Measurements from ENCODE around the gene SSBP4. TPM values are rescaled to one million over a fixed set of nuclear protein-coding genes. Genes with fewer than 3 reads are reported as not detected.

The SSBP4 gene
- total RNA-seq, 1 experiment from 2014 or later, result 73.0 TPM

DNA sequence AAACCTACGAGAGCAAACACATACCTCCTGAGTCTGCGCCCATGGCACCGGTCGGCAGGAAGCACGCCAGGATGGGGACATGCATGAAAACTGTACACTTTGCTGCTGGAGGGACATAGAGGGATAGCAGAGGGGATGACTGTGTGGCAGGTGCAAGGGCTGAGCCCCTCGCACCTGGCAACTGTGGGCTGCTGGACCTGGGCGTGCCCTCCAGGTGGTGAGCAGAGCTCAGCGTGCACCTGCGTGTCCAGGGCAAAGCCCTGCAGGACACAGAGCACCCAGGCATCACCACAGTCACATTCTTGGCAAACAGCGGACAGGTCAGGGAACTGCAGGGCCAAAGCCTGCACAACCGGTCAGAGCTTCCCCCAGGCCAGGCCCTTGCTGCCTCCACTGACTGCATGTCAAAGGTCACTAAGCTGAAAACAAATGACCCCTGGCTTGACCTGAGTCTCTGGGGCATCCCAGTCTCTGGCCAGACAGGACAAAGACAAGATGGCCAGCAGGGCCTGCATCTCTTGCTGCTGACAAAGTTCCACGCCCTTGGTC lies 27.7 kb downstream of the SSBP4 start:
- H3K4me1 ChIP-seq, result peaks cover 36% of the 10 kb centered on the region
- H3K27me3 ChIP-seq, result no peaks in the 10 kb centered on the region
- H3K27ac ChIP-seq, result no peak overlapping the region
- DNase-seq, result no peak
- H3K36me3 ChIP-seq, result peaks cover 11% of the 10 kb centered on the region
- no peak overlapping the region for H3K4me3 ChIP-seq
- H3K9me3 ChIP-seq (replicated peaks), result no peaks in the 10 kb centered on the region

DNA sequence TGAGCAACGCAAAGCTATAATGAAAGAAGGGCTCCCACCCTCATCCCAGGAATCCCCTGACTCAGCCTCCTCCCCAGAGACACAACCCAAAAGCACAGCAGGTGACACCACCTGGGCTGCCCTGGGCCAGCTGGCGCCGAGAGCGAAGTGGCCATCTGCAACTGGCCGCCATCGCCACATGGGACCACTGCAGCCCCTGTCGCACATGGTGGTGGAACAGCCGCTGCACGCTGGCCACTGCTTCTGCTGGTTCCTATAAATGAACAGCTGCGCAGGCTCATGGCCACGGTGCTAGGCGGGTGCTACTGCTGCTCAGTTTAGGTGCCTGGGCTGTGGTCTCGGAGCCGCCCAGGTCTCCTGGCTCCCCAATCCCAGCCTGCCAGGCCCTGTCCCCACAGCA lies 30.4 kb downstream of the SSBP4 start:
- Histone ChIP-seq H3K4me1 (peaks cover 16% of the 10 kb centered on the region), H3K9me3 (replicated peaks) (no peaks in the 10 kb centered on the region), H3K4me3 (no peak overlapping the region), H3K27ac (no peak overlapping the region), H3K27me3 (no peaks in the 10 kb centered on the region), H3K36me3 (peaks cover 11% of the 10 kb centered on the region)
- DNase-seq, result no peak

DNA sequence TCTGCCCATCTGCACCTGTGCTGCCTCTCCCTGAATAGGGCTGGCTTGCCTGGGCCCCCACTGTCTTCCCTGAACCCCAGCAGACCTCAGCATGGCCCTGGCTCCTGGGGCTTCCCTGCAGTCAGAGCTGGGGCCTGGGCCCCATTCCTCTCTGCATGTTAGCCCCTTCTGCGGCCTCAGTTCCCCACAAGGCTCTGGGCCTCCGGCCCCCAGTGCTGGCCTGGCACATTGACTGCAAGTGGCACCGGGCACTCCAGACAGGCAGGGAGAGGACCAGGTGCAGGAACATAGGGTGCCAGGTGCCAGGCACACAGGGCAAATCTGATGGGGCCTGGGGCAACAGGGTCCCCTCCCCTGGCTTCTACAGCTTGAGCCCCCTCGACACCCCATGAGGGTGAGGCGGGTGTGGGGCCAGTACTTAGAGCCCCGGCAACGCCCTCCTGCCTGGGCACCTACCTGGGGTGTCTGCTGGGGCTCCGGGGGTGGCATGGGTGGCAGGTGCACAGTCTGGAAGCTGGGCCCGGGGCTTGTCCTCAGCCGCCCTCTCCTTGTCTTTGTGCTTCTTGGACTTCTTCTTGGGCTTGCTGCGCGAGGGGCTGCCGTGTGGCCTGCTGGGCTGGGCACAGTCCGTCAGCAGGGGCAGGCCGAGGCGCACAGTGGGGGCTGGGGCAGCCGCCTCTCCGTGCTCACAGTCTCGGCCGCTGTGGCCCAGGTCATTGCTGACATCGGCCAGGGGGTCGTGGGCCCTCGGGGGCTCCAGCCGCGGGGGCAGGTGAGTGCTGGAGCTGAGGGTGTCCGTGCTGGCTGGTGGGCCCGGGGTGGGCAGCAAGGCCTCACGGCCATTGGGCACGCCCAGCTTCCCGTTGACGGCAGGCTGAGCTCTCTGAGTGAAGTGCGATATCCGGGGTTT lies 31.1 kb downstream of the SSBP4 start:
- Histone ChIP-seq H3K4me1 (peaks cover 9% of the 10 kb centered on the region; the same call in 1 of the 2 replicates), H3K4me3 (no peak overlapping the region), H3K27ac (no peak overlapping the region), H3K27me3 (no peaks in the 10 kb centered on the region), H3K36me3 (peaks cover 11% of the 10 kb centered on the region), H3K9me3 (replicated peaks) (no peaks in the 10 kb centered on the region)
- no peak for DNase-seq

DNA sequence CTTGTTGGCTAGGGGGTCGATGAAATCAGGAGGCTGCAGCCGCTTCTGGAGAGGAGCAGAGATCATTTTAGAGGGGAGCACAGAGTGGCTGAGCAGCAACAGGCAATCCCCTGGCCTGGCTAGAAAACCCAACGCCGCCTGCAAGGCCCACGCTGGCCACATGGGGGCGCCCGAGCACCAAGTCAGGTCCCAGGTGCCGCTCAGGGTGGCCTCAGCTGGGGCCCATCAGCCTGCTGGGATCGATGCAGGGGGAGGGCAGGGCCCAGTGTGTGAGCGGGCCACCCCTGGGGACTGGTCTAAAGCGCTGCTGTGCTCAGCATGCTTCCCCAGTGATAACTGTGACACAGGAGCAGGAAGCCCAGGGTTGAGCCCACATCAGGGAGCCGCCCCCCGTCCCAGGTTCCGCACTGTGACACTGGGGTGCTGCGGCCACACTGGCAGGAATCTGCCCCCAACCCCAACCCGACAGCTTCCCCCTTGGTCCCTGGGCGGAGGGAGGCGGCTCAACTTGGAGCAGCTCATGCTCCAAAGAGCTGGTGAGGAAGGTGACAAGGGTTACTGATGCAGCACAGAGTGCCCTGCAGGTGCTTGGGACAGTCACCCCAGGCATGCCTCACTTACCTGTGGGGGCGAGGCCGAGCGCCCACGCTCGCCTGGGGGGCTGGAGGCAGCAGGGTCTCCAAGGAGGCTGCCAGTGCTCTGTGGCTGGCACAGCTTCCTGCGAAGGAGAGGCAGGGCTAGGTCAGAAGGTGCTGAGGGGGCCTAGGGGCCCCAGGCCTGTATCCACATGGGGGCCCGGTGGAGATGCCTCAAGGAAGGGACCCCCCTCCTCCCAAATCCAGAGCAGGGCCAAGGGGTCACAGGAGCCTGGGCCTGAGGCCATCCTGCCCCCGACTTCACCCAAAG lies 32.0 kb downstream of the SSBP4 start:
- H3K9me3 ChIP-seq (replicated peaks), result no peaks in the 10 kb centered on the region
- peak; percentile 86 to 89 for DNase-seq
- H3K27me3 ChIP-seq, result no peaks in the 10 kb centered on the region
- H3K36me3 ChIP-seq, result peaks cover 6% of the 10 kb centered on the region; the same call in 1 of the 2 replicates
- H3K4me3 ChIP-seq, result no peak overlapping the region
- no peak overlapping the region for H3K27ac ChIP-seq
- peaks cover 3% of the 10 kb centered on the region; the same call in 1 of the 2 replicates for H3K4me1 ChIP-seq

DNA sequence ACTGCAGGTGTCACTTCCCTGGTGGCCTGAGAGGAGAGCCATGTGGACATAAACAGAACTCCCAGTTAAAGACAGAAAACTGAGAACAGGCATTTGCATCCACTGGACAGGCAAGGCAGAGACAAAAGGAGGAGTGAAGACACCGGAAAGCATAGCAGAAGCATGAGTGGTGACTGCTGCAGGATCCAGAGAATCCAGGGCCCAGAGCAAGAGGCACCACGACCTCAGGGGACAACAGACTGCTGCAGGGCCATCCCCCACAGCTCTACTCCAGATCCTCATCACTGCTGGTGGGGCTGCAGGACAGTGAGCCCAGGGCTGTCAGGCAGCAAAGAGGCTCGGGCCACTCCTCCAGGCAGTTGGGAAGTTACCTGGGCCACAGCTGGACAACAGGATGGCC lies 33.2 kb downstream of the SSBP4 start:
- H3K27ac ChIP-seq, result no peak overlapping the region
- H3K27me3 ChIP-seq, result no peaks in the 10 kb centered on the region
- peaks cover 5% of the 10 kb centered on the region; the same call in 1 of the 2 replicates for H3K36me3 ChIP-seq
- no peaks in the 10 kb centered on the region for H3K9me3 ChIP-seq (replicated peaks)
- peaks cover 3% of the 10 kb centered on the region; the same call in 1 of the 2 replicates for H3K4me1 ChIP-seq
- no peak for DNase-seq
- H3K4me3 ChIP-seq, result no peak overlapping the region

DNA sequence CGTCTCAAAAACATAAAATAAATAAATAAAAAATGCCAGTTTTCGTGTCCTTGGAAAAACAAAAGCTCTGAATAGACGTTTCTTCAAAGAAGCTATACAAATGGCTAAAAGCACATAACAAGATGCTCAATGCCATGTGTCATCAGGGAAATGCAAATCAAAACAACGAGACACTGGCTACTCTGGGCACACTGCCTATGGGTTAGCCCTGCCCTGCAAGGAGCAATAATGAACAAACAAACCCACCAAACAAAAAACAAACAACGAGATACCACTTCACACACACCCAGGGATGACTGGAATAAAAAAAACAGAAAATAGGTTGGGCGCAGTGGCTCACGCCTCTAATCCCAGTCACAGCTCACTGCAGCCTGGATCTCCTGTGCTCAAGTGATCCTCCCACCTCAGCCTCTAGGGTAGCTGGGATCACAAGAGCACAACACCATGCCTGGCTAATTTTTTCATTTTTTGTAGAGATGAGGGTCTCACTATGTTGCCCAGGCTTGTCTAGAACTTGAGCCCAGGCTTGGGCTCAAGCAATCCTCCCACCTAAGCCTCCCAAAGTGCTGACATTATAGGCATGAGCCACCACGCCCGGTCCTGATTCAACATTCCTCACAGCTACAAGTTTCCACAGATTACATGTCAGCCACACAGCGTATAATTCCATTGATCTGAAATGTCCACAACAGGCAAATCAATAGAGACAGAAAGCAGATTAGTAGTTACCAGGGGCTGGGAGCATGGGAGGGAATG lies 34.2 kb downstream of the SSBP4 start:
- Histone ChIP-seq H3K27ac (no peak overlapping the region), H3K9me3 (replicated peaks) (no peaks in the 10 kb centered on the region), H3K4me1 (peaks cover 3% of the 10 kb centered on the region; the same call in 1 of the 2 replicates), H3K27me3 (no peaks in the 10 kb centered on the region), H3K4me3 (no peak overlapping the region), H3K36me3 (peaks cover 5% of the 10 kb centered on the region; the same call in 1 of the 2 replicates)
- no peak for DNase-seq

DNA sequence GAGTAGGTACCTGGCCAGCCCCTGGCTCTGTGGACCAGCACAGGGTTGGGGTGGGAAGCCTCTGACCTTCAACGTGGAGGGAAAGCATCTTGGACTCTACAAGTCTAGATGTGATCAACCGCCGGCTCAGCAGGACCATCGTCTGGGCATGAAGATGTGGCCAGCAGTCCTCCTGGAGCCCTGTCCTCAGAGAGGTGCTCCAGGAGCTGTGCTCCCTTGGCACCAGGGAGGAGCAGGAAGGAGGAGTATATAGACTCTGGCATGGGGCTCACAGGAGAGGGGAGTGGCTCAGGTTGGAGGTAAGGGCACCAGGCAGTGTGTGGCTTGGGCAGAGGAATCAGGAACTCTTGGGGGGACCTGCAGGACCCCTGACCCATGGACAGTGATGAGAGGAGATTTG lies 37.1 kb downstream of the SSBP4 start:
- peaks cover 12% of the 10 kb centered on the region for H3K36me3 ChIP-seq
- H3K4me3 ChIP-seq, result no peak overlapping the region
- no peaks in the 10 kb centered on the region for H3K27me3 ChIP-seq
- no peaks in the 10 kb centered on the region for H3K9me3 ChIP-seq (replicated peaks)
- no peak overlapping the region for H3K27ac ChIP-seq
- no peak for DNase-seq
- peaks cover 11% of the 10 kb centered on the region for H3K4me1 ChIP-seq

DNA sequence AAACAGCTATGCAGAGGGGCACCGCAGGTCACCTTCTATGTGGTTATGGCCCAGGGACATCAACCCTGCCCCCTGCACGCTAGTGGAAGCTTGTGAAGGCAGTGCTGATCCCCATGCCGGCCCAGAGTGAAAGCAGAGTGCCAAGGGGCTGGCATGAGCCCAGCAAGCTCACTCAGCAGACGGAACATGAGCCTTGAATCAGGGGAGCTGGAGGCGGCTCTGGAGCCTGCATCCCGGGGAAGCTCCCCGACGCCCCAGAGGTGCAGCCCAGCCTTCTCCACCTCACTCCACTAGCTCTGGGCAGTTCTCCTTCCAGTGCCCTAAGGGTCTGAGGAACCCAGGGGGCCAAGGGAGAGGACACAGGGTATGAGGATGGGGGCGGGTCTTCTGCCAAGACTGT lies 37.8 kb downstream of the SSBP4 start:
- Histone ChIP-seq H3K27me3 (no peaks in the 10 kb centered on the region), H3K36me3 (peaks cover 12% of the 10 kb centered on the region), H3K9me3 (replicated peaks) (no peaks in the 10 kb centered on the region), H3K27ac (no peak overlapping the region), H3K4me3 (no peak overlapping the region), H3K4me1 (peaks cover 11% of the 10 kb centered on the region)
- DNase-seq, result no peak

DNA sequence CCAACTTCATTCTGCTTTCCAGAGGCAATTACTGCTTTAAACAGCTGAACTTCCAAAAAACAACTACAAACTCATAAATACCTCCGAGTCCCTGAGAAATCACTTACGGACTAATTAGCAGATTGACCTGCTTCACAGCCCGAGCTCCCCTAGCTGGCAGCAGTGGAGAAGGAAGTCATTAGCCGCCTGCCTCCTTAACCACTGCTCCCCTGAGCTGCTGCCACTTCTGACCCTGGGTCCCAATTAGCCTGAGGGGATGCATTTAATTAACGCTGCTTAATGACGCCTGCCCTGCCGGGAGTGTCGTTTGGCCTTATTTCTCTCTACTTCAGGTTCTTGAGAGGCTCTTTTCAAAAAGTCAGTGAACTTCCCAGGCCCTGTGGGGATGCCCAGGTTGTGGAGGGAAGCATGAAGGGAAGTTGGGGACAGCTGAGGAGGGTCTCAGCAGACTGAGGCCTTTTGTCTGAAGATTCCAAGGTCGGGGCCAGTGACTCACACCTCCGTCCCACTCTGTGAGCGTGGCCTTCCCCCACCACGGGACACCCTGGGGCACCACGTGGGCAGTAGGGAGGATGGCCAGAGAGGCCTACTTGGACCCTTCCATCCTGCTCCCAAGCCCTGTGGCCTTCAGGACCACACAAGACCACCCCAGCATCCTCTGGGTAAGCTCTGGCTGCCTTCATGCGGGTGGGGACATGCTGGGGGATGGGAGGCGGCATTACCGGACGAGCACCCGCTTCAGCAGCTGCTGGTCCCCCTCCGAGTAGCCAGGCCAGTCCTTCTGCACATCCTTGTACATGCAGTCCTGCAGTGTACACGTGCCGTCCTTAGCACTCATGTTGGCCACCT lies 38.5 kb downstream of the SSBP4 start:
- Histone ChIP-seq H3K36me3 (peaks cover 14% of the 10 kb centered on the region), H3K27ac (no peak overlapping the region), H3K4me1 (peaks cover 11% of the 10 kb centered on the region), H3K4me3 (no peak overlapping the region), H3K9me3 (replicated peaks) (no peaks in the 10 kb centered on the region), H3K27me3 (no peaks in the 10 kb centered on the region)
- no peak for DNase-seq

DNA sequence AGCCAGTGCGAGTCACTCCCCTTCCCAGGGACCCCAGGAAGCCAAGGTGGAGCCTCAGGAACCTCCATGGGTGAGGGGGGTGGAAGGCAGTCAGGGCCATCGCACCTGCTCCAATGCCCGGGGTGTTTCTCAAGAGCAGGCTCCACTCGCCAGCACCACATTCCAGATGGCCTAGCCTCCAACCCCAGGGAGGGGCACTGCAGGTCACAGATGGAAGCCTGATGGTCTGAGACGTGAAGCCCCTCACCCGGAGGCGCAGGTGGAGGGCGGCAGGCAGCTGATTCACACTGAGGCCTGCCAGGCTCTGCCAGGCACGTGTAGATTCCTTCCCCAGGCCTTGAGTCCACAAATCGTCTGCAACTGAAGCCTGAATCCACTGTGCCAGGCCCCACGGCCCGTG lies 41.7 kb downstream of the SSBP4 start:
- peaks cover 11% of the 10 kb centered on the region for H3K4me1 ChIP-seq
- no peak for DNase-seq

DNA sequence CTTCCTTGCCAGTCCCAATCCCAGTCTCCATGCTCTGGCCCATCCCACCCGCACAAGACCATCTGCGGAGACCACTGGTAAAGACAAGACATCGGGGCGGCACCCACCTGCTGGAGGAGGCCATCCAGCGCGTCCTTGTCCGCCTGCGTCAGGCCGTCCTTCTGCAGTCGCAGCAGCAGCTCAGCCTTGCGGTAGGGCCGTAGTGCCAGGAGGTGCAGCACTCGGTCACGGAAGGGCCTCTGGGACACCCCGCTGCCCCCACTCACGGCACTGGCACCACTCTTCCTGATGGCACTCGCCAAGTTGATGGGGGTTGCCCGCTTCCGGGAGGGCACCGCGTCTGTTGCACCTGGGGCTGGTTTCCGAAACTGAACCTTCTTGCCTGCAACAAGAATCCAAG lies 42.3 kb downstream of the SSBP4 start:
- H3K27me3 ChIP-seq, result no peaks in the 10 kb centered on the region
- H3K36me3 ChIP-seq, result peaks cover 14% of the 10 kb centered on the region
- H3K4me3 ChIP-seq, result no peak overlapping the region
- H3K4me1 ChIP-seq, result peaks cover 11% of the 10 kb centered on the region
- no peak for DNase-seq
- no peaks in the 10 kb centered on the region for H3K9me3 ChIP-seq (replicated peaks)
- H3K27ac ChIP-seq, result no peak overlapping the region

More for the DNA sequence above, 41.7 kb downstream of the SSBP4 start:
- H3K4me3 ChIP-seq, result no peak overlapping the region
- no peaks in the 10 kb centered on the region for H3K27me3 ChIP-seq
- peaks cover 14% of the 10 kb centered on the region for H3K36me3 ChIP-seq
- no peak overlapping the region for H3K27ac ChIP-seq
- H3K9me3 ChIP-seq (replicated peaks), result no peaks in the 10 kb centered on the region

DNA sequence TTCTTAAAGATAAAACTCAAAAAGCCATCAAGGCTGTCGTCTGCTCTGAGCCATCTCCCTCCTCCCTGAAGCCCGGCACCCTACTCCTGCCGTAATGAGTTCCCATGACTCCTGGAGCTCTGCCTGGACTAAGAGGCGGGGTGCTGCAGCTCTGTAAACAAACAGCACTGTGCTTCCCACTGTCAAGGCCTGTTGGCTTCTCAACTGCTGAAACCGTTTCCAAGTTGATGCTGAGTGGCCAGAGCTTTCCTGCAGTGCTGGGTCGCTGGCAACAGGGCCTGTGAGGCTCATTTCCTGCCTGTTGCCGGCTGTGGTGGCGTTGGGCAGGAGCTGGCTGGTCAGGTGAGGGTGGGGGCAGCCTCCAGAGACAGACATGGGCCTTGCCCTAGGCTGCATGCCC lies 45.4 kb downstream of the SSBP4 start:
- no peak for DNase-seq
- Histone ChIP-seq H3K27ac (no peak overlapping the region), H3K4me1 (peaks cover 10% of the 10 kb centered on the region), H3K9me3 (replicated peaks) (no peaks in the 10 kb centered on the region), H3K27me3 (no peaks in the 10 kb centered on the region), H3K4me3 (no peak overlapping the region), H3K36me3 (peaks cover 11% of the 10 kb centered on the region)

DNA sequence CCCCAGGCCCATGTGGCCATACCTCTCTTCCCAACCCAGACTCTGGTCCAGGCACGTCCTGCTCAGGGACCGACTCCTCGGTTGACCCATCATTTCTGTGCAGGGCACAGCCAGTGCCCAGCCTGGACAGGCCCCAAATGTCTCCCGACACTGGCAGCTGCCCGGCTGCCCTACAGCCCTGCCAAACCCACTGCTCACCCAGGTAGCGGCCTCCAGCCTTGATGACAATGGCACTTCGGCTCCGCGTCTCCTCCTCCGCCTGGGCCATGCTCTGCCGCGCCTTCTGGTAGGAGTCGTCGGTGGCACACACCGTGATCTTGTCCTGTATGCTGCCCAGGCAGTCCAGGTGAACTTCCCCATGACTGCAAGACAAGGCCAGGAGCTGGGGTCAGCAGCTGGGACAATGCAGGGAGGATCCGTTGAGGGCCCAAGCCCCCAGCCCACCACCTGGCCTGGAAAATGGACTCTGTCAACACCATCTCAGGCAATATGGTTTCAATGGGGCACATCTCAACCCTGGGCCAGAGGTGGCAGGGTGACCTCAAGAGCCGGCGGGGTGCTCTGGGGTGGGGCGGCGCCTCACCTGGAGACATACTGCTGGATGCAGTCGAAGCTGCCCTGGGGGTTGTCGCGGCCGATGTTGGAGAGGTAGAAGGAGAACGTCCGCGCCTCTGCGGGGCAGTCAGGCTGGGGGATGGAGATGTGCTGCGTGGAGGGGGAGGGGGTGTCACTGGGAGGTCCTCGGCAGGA lies 46.2 kb downstream of the SSBP4 start:
- DNase-seq, result no peak
- peaks cover 3% of the 10 kb centered on the region for H3K4me1 ChIP-seq
- no peak overlapping the region for H3K4me3 ChIP-seq
- H3K27me3 ChIP-seq, result no peaks in the 10 kb centered on the region
- no peaks in the 10 kb centered on the region for H3K9me3 ChIP-seq (replicated peaks)
- H3K27ac ChIP-seq, result no peak overlapping the region
- H3K36me3 ChIP-seq, result peaks cover 6% of the 10 kb centered on the region
